ENCODE data around the gene MTFMT.

MTFMT gene

DNA sequence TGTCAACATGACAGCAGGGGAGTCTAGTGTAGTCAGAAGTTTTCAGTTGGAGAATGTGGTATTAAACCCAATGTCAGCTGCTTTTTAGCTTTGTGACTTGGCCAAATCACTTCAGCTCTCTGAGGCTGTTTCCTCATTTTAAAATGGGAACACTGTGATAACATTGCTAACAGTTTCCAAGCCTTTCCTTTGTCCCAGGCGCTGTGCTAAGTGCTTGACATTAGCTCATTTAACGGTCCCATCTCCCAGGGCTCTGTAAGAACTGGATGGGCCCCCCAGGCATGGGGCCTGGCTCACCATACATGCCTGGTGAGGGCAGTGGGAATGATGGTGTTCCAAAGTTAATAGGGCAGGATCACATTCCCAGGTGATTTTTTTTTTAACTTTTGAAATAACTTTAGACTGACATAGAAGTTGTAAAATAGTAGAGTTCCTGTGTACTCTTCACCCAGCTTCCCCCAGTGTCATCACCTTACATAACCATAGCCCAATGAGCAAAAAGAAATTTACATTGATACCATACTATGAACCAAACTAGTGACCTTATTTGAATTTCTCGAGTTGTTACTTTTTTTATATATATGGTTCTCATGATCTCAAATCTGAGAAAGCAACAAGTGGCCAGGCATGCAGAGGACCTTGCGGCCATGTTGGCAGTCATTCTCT, 30.6 kb upstream of the MTFMT start:
- TF ChIP-seq CTCF (IDR thresholded peaks at IDR 0.05; ENCODE audit: low read depth, low read length, missing control alignments) = no peak
- no peak for DNase-seq (ENCODE audit: extremely low read depth, low read depth)
- H3K4me3 ChIP-seq (replicated peaks; ENCODE audit: low read depth, low read length) = no peak overlapping the region

DNA sequence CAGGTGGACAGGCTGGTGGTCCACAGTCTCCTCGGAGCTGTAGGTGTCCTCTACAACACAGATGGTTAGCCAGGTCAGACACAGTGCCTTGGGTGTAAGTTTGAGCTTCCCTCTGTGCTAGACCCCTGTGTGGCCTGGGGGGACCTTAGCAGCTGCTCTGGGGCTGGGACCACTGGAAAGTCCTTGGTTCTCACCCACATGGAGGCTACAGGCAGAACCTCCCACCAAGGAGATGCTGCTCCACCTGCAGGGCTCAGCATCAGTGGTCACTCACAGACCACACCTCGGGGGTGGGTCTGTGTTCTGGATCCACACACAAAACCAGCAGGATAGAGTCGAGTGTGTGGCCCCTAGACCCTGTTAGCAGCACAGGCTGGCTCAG, 29.9 kb upstream of the MTFMT start:
- no peak for DNase-seq (ENCODE audit: extremely low read depth, low read depth)
- no peak overlapping the region for H3K4me3 ChIP-seq (replicated peaks; ENCODE audit: low read depth, low read length)
- TF ChIP-seq CTCF (IDR thresholded peaks at IDR 0.05; ENCODE audit: low read depth, low read length, missing control alignments) = no peak

DNA sequence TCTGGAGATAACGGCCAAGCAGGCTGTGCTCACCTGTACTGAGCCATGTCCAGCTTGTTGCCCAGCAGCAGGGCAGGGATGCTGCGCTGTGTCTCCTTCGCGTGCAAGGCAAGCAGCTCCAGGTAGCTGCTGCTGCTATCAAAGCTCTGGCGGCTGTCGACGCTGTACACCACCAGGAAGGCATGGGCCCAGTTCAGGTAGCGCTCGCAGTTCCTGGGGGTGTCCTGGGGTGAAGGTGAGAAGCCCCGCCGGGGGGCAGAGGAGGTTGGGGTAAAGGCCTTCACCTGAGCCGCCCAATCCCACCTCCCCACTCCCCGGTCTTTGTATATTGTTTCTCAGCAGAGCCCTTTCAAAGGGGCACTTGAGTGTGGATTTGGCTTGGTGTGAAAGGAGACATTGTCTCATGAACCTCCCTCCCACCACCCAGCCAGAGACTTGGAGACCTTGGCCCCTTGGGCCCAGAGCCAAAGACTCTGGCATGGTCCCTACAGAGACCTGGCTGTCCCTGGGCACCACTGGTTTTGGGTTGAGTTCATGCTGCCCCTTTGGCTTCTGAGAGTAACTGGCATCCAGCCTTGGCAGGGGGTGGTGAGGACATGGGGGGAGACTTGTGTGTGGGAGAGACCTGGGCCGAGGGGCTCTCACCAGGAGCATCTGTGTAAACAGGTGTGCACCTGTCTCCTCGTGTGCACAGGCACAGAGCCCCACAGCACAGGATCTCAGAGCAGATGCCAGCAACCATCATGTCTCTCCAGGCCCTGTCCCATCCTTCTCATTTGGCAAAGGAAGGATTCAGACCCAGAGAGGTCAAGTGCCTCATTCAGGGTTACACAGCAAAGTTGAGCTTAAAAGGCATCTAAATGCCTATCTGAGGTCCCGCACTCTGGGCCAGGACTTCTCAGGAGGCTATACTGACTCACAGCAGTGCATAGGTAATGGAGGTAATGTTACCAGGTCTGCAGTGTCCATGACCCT, 29.2 kb upstream of the MTFMT start:
- DNase-seq (ENCODE audit: extremely low read depth, low read depth) = no peak
- TF ChIP-seq CTCF (IDR thresholded peaks at IDR 0.05; ENCODE audit: low read depth, low read length, missing control alignments) = no peak

DNA sequence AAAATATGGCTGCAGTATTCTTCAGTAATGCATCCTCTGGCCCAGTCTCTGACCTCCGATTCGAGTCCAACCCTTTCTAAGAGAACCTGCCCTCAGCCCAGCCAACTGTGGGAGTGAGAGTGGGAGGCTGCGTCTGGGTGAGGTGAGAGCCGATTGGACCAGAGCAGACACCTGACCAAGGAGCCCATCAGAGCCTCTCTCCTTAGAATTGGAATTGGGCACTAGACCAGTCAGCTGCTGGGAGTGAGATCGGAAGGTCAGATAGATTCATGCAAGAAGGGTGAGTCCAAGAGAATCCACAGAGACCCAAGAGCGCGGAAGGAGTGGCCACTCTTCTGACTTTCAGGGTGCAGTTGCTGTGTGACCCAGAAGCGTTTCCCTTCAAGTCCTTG, 28.1 kb upstream of the MTFMT start:
- DNase-seq (ENCODE audit: extremely low read depth, low read depth) = no peak
- no peak for TF ChIP-seq CTCF (IDR thresholded peaks at IDR 0.05; ENCODE audit: low read depth, low read length, missing control alignments)

More for the DNA sequence above, 29.2 kb upstream of the MTFMT start:
- H3K4me3 ChIP-seq (replicated peaks; ENCODE audit: low read depth, low read length) = no peak overlapping the region

GRCh38 chr15:65056868-65057548, 27.6 kb upstream of the MTFMT start:
- DNase-seq (ENCODE audit: extremely low read depth, low read depth) = no peak

More for the DNA sequence above, 28.1 kb upstream of the MTFMT start:
- no peak overlapping the region for H3K4me3 ChIP-seq (replicated peaks; ENCODE audit: low read depth, low read length)

More at GRCh38 chr15:65056868-65057548, 27.6 kb upstream of the MTFMT start:
- no peak overlapping the region for H3K4me3 ChIP-seq (replicated peaks; ENCODE audit: low read depth, low read length)
- TF ChIP-seq CTCF (IDR thresholded peaks at IDR 0.05; ENCODE audit: low read depth, low read length, missing control alignments) = no peak

Measured in HFF-Myc (cell line).